HCT116 (cell line): Measurements from ENCODE around the gene ZBTB16. TPM values are rescaled to one million over a fixed set of nuclear protein-coding genes. Genes with fewer than 3 reads are reported as not detected.

ENCODE experiments used
- ATAC-seq: fragments of 200-7000 bp; cut with Tn5 transposase; 2 replicates; pipeline ENCODE4 v1.9.1; 2020; ENCODE audit warnings: mild to moderate bottlenecking, moderate library complexity
- BruUV-seq: library from RNA; stranded (reverse); fragments of 400-500 nt; replicated peaks from 2 replicates; lab custom pipeline; 2021; lab: Mats Ljungman, UMichigan
- CTCF ChIA-PET: fragments of 300-600 bp; sonication (Branson Sonifier 250); formaldehyde crosslinking; loops from one replicate; lab custom pipeline; 2021; ENCODE audit warnings: antibody characterized with exemption; lab: Charles Lee
- POLR2A ChIA-PET: fragments of 300-600, 350-600 bp; sonication (Branson Sonifier 250); formaldehyde crosslinking; loops from one replicate; lab custom pipeline; 2021; ENCODE audit warnings: antibody characterized with exemption; lab: Charles Lee
- RAD21 ChIA-PET, 2 experiments: fragments of 300-600 bp; sonication (Branson Sonifier 250); formaldehyde crosslinking; loops; one replicate each; lab custom pipeline; 2023; ENCODE audit warnings: low total read pairs in 2 of 2; ENCODE audit not compliant: uncharacterized antibody in 2 of 2, unreplicated experiment in 2 of 2, low non-redundant PET in 1 of 2; lab: Charles Lee
- DNase-seq: peaks from one replicate; pipeline ENCODE4 v3.0.0-alpha.2; 2010; ENCODE audit warnings: low read depth, low spot score
- H2AFZ ChIP-seq: fragments of 200-600 bp; shearing (Covaris generic), sonication (generic); 2 replicates; pipeline ENCODE4 v1.6.1; 2017; ENCODE audit warnings: low read depth, mixed run types, mixed read lengths, antibody characterized with exemption, low read length; ENCODE audit not compliant: poor library complexity, severe bottlenecking
- H3K27ac ChIP-seq: 2 replicates; pipeline ENCODE4 v1.5.1; 2012; ENCODE audit warnings: low read depth, low read length
- H3K27me3 ChIP-seq: fragments of 200-600 bp; sonication (generic); 2 replicates; pipeline ENCODE4 v1.6.1; 2016; ENCODE audit warnings: mixed run types, low read length, mixed read lengths; ENCODE audit not compliant: insufficient read depth
- H3K36me3 ChIP-seq, 2 experiments: fragments of 200-500 bp in 1 of 2; fragments of 200-600 bp in 1 of 2; sonication (Bioruptor generic) in 1 of 2; sonication (generic) in 1 of 2; 2 replicates each; pipeline versions ENCODE4 v1.5.1 to v1.6.1; 2014 to 2016; ENCODE audit warnings: low read length in 2 of 2, inconsistent platforms in 1 of 2, mixed read lengths in 1 of 2, mixed run types in 1 of 2; ENCODE audit not compliant: insufficient read depth in 2 of 2, control insufficient read depth in 1 of 2
- H3K4me1 ChIP-seq, 2 experiments: fragments of 200-600 bp in 1 of 2; sonication (generic) in 1 of 2; 2 replicates each; pipeline versions ENCODE4 v1.5.1 to v1.6.1; 2012 to 2017; ENCODE audit warnings: low read length in 2 of 2, inconsistent platforms in 1 of 2, mild to moderate bottlenecking in 1 of 2, mixed read lengths in 1 of 2, mixed run types in 1 of 2, moderate library complexity in 1 of 2; ENCODE audit not compliant: insufficient read depth in 2 of 2, control insufficient read depth in 1 of 2
- H3K4me2 ChIP-seq: fragments of 200-600 bp; sonication (generic); 2 replicates; pipeline ENCODE4 v1.6.1; 2017; ENCODE audit warnings: mixed run types, low read length, mixed read lengths
- H3K4me3 ChIP-seq, 2 experiments: fragments of 200-600 bp in 1 of 2; sonication (generic) in 1 of 2; replicated peaks in 1 of 2; 2 replicates each; pipeline ENCODE4 v1.5.1; 2011 to 2016; ENCODE audit warnings: low read length in 2 of 2, control low read depth in 1 of 2, low read depth in 1 of 2, mild to moderate bottlenecking in 1 of 2, mixed read lengths in 1 of 2, mixed run types in 1 of 2
- H3K79me2 ChIP-seq: fragments of 200-600 bp; sonication (generic); 2 replicates; pipeline ENCODE4 v1.6.1; 2017; ENCODE audit warnings: mild to moderate bottlenecking, mixed run types, low read length, moderate library complexity, mixed read lengths; ENCODE audit not compliant: insufficient read depth
- H3K9ac ChIP-seq: fragments of 200-600 bp; sonication (generic); 2 replicates; pipeline ENCODE4 v1.6.1; 2016; ENCODE audit warnings: low read length, mixed read lengths
- H3K9me2 ChIP-seq: fragments of 200-600 bp; sonication (generic), shearing (Covaris generic); 2 replicates; pipeline ENCODE4 v1.6.1; 2017; ENCODE audit warnings: mixed run types, mild to moderate bottlenecking, moderate library complexity; ENCODE audit not compliant: insufficient read depth
- H3K9me3 ChIP-seq, 2 experiments: fragments of 200-500 bp in 1 of 2; fragments of 200-600 bp in 1 of 2; sonication (Bioruptor generic) in 1 of 2; sonication (generic) in 1 of 2; 2 replicates each; pipeline ENCODE4 v1.6.1; 2014 to 2017; ENCODE audit warnings: low read length in 2 of 2, mixed read lengths in 2 of 2, inconsistent platforms in 1 of 2, low read depth in 1 of 2, mild to moderate bottlenecking in 1 of 2, mixed run types in 1 of 2, moderate library complexity in 1 of 2; ENCODE audit not compliant: control insufficient read depth in 1 of 2, insufficient read depth in 1 of 2
- H4K20me1 ChIP-seq: fragments of 200-600 bp; sonication (generic), shearing (Covaris generic); 2 replicates; pipeline ENCODE4 v1.6.1; 2017; ENCODE audit warnings: mixed run types, mild to moderate bottlenecking, moderate library complexity; ENCODE audit not compliant: insufficient read depth
- CBX3 ChIP-seq: IDR thresholded peaks from 2 replicates; pipeline ENCODE4 v1.6.1; 2012; ENCODE audit warnings: low read depth
- CTCF ChIP-seq, 3 experiments: fragments of 200-600 bp in 1 of 3; sonication (generic) in 1 of 3; IDR thresholded peaks in 2 of 3; conservative IDR thresholded peaks in 1 of 3; 2 replicates each; pipeline ENCODE4 v1.5.1; 2012 to 2017; ENCODE audit warnings: low read depth in 2 of 3, low read length in 2 of 3, antibody characterized with exemption in 1 of 3, borderline replicate concordance in 1 of 3, control low read depth in 1 of 3, mild to moderate bottlenecking in 1 of 3, mixed read lengths in 1 of 3, mixed run types in 1 of 3, moderate library complexity in 1 of 3; ENCODE audit not compliant: insufficient read depth in 1 of 3
- EGR1 ChIP-seq: IDR thresholded peaks from 2 replicates; pipeline ENCODE4 v1.6.1; 2012; ENCODE audit warnings: low read depth
- ELF1 ChIP-seq: IDR thresholded peaks from 2 replicates; pipeline ENCODE4 v1.6.1; 2012; ENCODE audit warnings: low read depth, borderline replicate concordance
- EZH2 ChIP-seq: fragments of 200-600 bp; sonication (generic); IDR thresholded peaks from 2 replicates; pipeline ENCODE4 v1.6.1; 2017; ENCODE audit warnings: antibody characterized with exemption, mixed run types
- EZH2phosphoT487 ChIP-seq: fragments of 200-600 bp; IDR thresholded peaks from 2 replicates; pipeline ENCODE4 v1.6.1; 2018; ENCODE audit warnings: antibody characterized with exemption, borderline replicate concordance
- JUND ChIP-seq: IDR thresholded peaks from 2 replicates; pipeline ENCODE4 v1.6.1; 2012
- MAX ChIP-seq: IDR thresholded peaks from 2 replicates; pipeline ENCODE4 v1.6.1; 2012
- POLR2A ChIP-seq: IDR thresholded peaks from 2 replicates; pipeline ENCODE4 v1.7.0; 2011; ENCODE audit warnings: borderline replicate concordance; ENCODE audit not compliant: insufficient read depth, insufficient read length; ENCODE audit errors: extremely low read depth
- POLR2AphosphoS5 ChIP-seq: IDR thresholded peaks from 2 replicates; pipeline ENCODE4 v1.6.1; 2011; ENCODE audit warnings: mild to moderate bottlenecking, low read depth, low read length, moderate library complexity
- RAD21 ChIP-seq: IDR thresholded peaks from 2 replicates; pipeline ENCODE4 v1.6.1; 2012; ENCODE audit warnings: low read depth, mild to moderate bottlenecking
- REST ChIP-seq: IDR thresholded peaks from 2 replicates; pipeline ENCODE4 v1.6.1; 2012; ENCODE audit warnings: low read depth
- SIN3A ChIP-seq: IDR thresholded peaks from 2 replicates; pipeline ENCODE4 v1.6.1; 2012; ENCODE audit warnings: low read depth
- TCF7L2 ChIP-seq: IDR thresholded peaks from 2 replicates; pipeline ENCODE4 v1.7.0; 2011; ENCODE audit warnings: borderline replicate concordance, inconsistent platforms; ENCODE audit not compliant: insufficient read depth, insufficient read length; ENCODE audit errors: extremely low read depth
- YY1 ChIP-seq: IDR thresholded peaks from 2 replicates; pipeline ENCODE4 v1.6.1; 2011; ENCODE audit warnings: low read length, low read depth, moderate library complexity, mild to moderate bottlenecking; ENCODE audit not compliant: insufficient replicate concordance; ENCODE audit errors: extremely low read depth
- ZFX ChIP-seq: fragments of 450-650 bp; IDR thresholded peaks from 2 replicates; pipeline ENCODE4 v1.6.1; 2017
- ZNF274 ChIP-seq: fragments of 200-500 bp; sonication (Bioruptor generic); IDR thresholded peaks from 2 replicates; pipeline ENCODE4 v1.6.1; 2014; ENCODE audit warnings: mild to moderate bottlenecking, low read depth, low read length, inconsistent platforms
- intact Hi-C: fragments of 100-400 bp; cut with micrococcal nuclease; formaldehyde crosslinking; loops from 2 replicates; pipeline ENCODE4 v1.10.0; 2022
- total RNA-seq: library from RNA; stranded (reverse); gene quantifications from one replicate; pipeline ENCODE4 v1.2.1, GENCODE V29; 2021; ENCODE audit not compliant: unreplicated experiment

ZBTB16 gene
- total RNA-seq, 1 experiment from 2014 or later: 0.30 TPM

- no peak for TF ChIP-seq REST
Measured at GRCh38 chr11:114271316-114271715, 211.8 kb downstream of the ZBTB16 start (continued).

GRCh38 chr11:114272311-114272710 lies 212.8 kb downstream of the ZBTB16 start:
- H3K9me3 ChIP-seq: 0 out of 4 replicates have a peak, but pooled peaks cover 0 to 3% of the 10 kb centered on the region in 2 experiments
- no peak overlapping the region for H3K4me3 ChIP-seq
- POLR2A ChIA-PET: no interaction called here
- H4K20me1 ChIP-seq: no peaks in the 10 kb centered on the region
- CTCF ChIA-PET: no interaction called here
- intact Hi-C loops: no loop called here
- RAD21 ChIA-PET: no interaction called here
- no peak overlapping the region for H3K9ac ChIP-seq
- H3K4me1 ChIP-seq: no peaks in the 10 kb centered on the region
- DNase-seq: no peak
- no peaks in the 10 kb centered on the region for H3K9me2 ChIP-seq
- H3K27me3 ChIP-seq: peaks cover 43% of the 10 kb centered on the region
- BruUV-seq: no TSS peak
- ATAC-seq: no peak
- no peak overlapping the region for H2AFZ ChIP-seq
- H3K27ac ChIP-seq: no peak overlapping the region
- H3K79me2 ChIP-seq: no peaks in the 10 kb centered on the region
- H3K4me2 ChIP-seq: no peak overlapping the region
- H3K36me3 ChIP-seq: no peaks in the 10 kb centered on the region
- no peak for TF ChIP-seq ELF1
- no peak for TF ChIP-seq SIN3A
- TF ChIP-seq EZH2: no peak
- TF ChIP-seq ZNF274: no peak
- no peak for TF ChIP-seq EGR1
- no peak for TF ChIP-seq POLR2A
- no peak for TF ChIP-seq YY1
- TF ChIP-seq EZH2phosphoT487: no peak
- TF ChIP-seq ZFX: no peak
- no peak for TF ChIP-seq CBX3
- no peak for TF ChIP-seq REST
- TF ChIP-seq CTCF (IDR thresholded peaks at IDR 0.05 in 2 of 3, conservative IDR thresholded peaks at IDR 0.05 in 1 of 3; ENCODE audit: borderline replicate concordance in 1 of 3, insufficient read depth in 1 of 3, low read depth in 2 of 3, low read length in 2 of 3): no peak
- TF ChIP-seq RAD21: no peak
- TF ChIP-seq MAX: no peak
- no peak for TF ChIP-seq TCF7L2
- TF ChIP-seq JUND: no peak
- TF ChIP-seq POLR2AphosphoS5: no peak
